Mesenchymal stem cell (in vitro differentiated cells and primary cell): ENCODE data around the gene MACROD2.

Source experiments
- DNase-seq: peaks from one replicate; pipeline ENCODE4 v3.0.0-alpha.2; 2013
- H2AFZ ChIP-seq: one replicate; pipeline ENCODE4 v1.6.1; 2013; ENCODE audit warnings: low read depth, mild to moderate bottlenecking, control low read depth, inconsistent platforms, low read length, moderate library complexity
- H2AK5ac ChIP-seq: 2 replicates; pipeline ENCODE4 v1.6.1; 2013; ENCODE audit warnings: low read length, moderate library complexity, mild to moderate bottlenecking, inconsistent platforms; ENCODE audit not compliant: severe bottlenecking
- H2BK120ac ChIP-seq: one replicate; pipeline ENCODE4 v1.6.1; 2013; ENCODE audit warnings: low read depth, mild to moderate bottlenecking, inconsistent platforms, low read length, moderate library complexity
- H2BK12ac ChIP-seq, 2 experiments: one replicate each; pipeline ENCODE4 v1.6.1; 2013; ENCODE audit warnings: inconsistent platforms in 2 of 2, low read length in 2 of 2, mild to moderate bottlenecking in 2 of 2, moderate library complexity in 2 of 2, control low read depth in 1 of 2
- H2BK15ac ChIP-seq: one replicate; pipeline ENCODE4 v1.6.1; 2013; ENCODE audit warnings: mild to moderate bottlenecking, low read depth, inconsistent platforms; ENCODE audit not compliant: poor library complexity, severe bottlenecking
- H2BK5ac ChIP-seq: 2 replicates; pipeline ENCODE4 v1.6.1; 2013; ENCODE audit warnings: low read depth, mild to moderate bottlenecking, low read length, control low read depth, inconsistent platforms; ENCODE audit not compliant: poor library complexity, severe bottlenecking
- H3K14ac ChIP-seq, 2 experiments: one replicate each; pipeline ENCODE4 v1.6.1; 2013; ENCODE audit warnings: inconsistent platforms in 2 of 2, low read length in 2 of 2, control low read depth in 1 of 2, mild to moderate bottlenecking in 1 of 2, moderate library complexity in 1 of 2
- H3K18ac ChIP-seq, 2 experiments: one replicate each; pipeline ENCODE4 v1.6.1; 2013; ENCODE audit warnings: inconsistent platforms in 2 of 2, low read length in 2 of 2, control low read depth in 1 of 2, low read depth in 1 of 2, mild to moderate bottlenecking in 1 of 2
- H3K23ac ChIP-seq, 2 experiments: one replicate each; pipeline ENCODE4 v1.6.1; 2013; ENCODE audit warnings: inconsistent platforms in 2 of 2, low read length in 2 of 2, mild to moderate bottlenecking in 2 of 2, moderate library complexity in 2 of 2, control low read depth in 1 of 2
- H3K27ac ChIP-seq: 2 replicates; pipeline ENCODE4 v1.5.1; 2013; ENCODE audit warnings: mild to moderate bottlenecking, moderate library complexity, low read length, control low read depth, inconsistent platforms; ENCODE audit not compliant: poor library complexity, severe bottlenecking
- H3K27me3 ChIP-seq, 2 experiments: 2 replicates each; pipeline versions ENCODE4 v1.6.1 to v1.7.0; 2013; ENCODE audit warnings: low read length in 2 of 2, mild to moderate bottlenecking in 2 of 2, moderate library complexity in 2 of 2, control low read depth in 1 of 2, inconsistent platforms in 1 of 2; ENCODE audit not compliant: control insufficient read depth in 1 of 2, insufficient read depth in 1 of 2
- H3K36me3 ChIP-seq, 2 experiments: 2 replicates each; pipeline versions ENCODE4 v1.6.1 to v1.7.0; 2013; ENCODE audit warnings: low read length in 2 of 2, control low read depth in 1 of 2, inconsistent platforms in 1 of 2, low read depth in 1 of 2, mild to moderate bottlenecking in 1 of 2; ENCODE audit not compliant: insufficient read depth in 2 of 2, control insufficient read depth in 1 of 2
- H3K4ac ChIP-seq, 2 experiments: one replicate each; pipeline ENCODE4 v1.6.1; 2013; ENCODE audit warnings: inconsistent platforms in 2 of 2, low read length in 2 of 2, mild to moderate bottlenecking in 2 of 2, moderate library complexity in 2 of 2, control low read depth in 1 of 2, low read depth in 1 of 2
- H3K4me1 ChIP-seq: 2 replicates; pipeline ENCODE4 v1.6.1; 2013; ENCODE audit warnings: low read depth, low read length, control low read depth; ENCODE audit not compliant: control insufficient read depth, insufficient read depth
- H3K4me2 ChIP-seq: 2 replicates; pipeline ENCODE4 v1.6.1; 2013; ENCODE audit warnings: low read length, mild to moderate bottlenecking, inconsistent platforms; ENCODE audit not compliant: poor library complexity, severe bottlenecking
- H3K4me3 ChIP-seq, 2 experiments: 2 replicates each; pipeline versions ENCODE4 v1.5.1 to v1.7.0; 2013; ENCODE audit warnings: low read length in 2 of 2, mild to moderate bottlenecking in 2 of 2, control low read depth in 1 of 2, low read depth in 1 of 2; ENCODE audit not compliant: insufficient read depth in 1 of 2
- H3K79me1 ChIP-seq: replicated peaks from 2 replicates; pipeline ENCODE4 v1.6.1; 2013; ENCODE audit warnings: mild to moderate bottlenecking, control low read depth, low read length, inconsistent platforms; ENCODE audit not compliant: poor library complexity, severe bottlenecking
- H3K9ac ChIP-seq: 2 replicates; pipeline ENCODE4 v1.7.0; 2013; ENCODE audit warnings: mild to moderate bottlenecking, low read length, moderate library complexity
- H3K9me3 ChIP-seq: 2 replicates; pipeline ENCODE4 v1.7.0; 2013; ENCODE audit warnings: mild to moderate bottlenecking, low read length; ENCODE audit not compliant: control insufficient read depth
- H4K8ac ChIP-seq: one replicate; pipeline ENCODE4 v1.6.1; 2013; ENCODE audit warnings: inconsistent platforms, mild to moderate bottlenecking, low read length, moderate library complexity
- H4K91ac ChIP-seq: one replicate; pipeline ENCODE4 v1.6.1; 2013; ENCODE audit warnings: mild to moderate bottlenecking, low read length, inconsistent platforms
- WGBS: methylation state at CpG from one replicate; pipeline ENCODE4 v1.1.7; 2013; ENCODE audit warnings: mixed read lengths; 5-methylcytosine and 5-hydroxymethylcytosine counted together

The MACROD2 gene

GRCh38 chr20:14732996-14733395 is 737.7 kb downstream of the MACROD2 start:
- Histone ChIP-seq H2BK5ac (no peak overlapping the region), H4K91ac (no peak overlapping the region), H3K36me3 (no peaks in the 10 kb centered on the region), H3K4me3 (no peak overlapping the region), H2BK120ac (no peak overlapping the region), H3K9me3 (peaks cover 5% of the 10 kb centered on the region), H3K18ac (no peak overlapping the region), H3K23ac (no peak overlapping the region), H2AK5ac (no peak overlapping the region), H3K4me2 (no peak overlapping the region), H4K8ac (no peak overlapping the region), H3K27me3 (no peaks in the 10 kb centered on the region), H3K4me1 (no peaks in the 10 kb centered on the region), H3K4ac (no peak overlapping the region), H2BK12ac (no peak overlapping the region), H2BK15ac (no peak overlapping the region), H3K79me1 (no peaks in the 10 kb centered on the region), H2AFZ (no peak overlapping the region), H3K27ac (no peak overlapping the region), H3K9ac (no peak overlapping the region), H3K14ac (no peak overlapping the region)
- WGBS = no CpG with 5 or more reads among the region's 1 CpG
- DNase-seq = no peak

- Histone ChIP-seq H3K79me1 (no peaks in the 10 kb centered on the region), H2BK15ac (no peak overlapping the region), H3K23ac (no peak overlapping the region), H3K4me2 (no peak overlapping the region), H3K4me3 (no peak overlapping the region), H2BK5ac (no peak overlapping the region), H3K4ac (no peak overlapping the region), H3K4me1 (no peaks in the 10 kb centered on the region), H2BK120ac (no peak overlapping the region), H3K36me3 (no peaks in the 10 kb centered on the region), H4K91ac (no peak overlapping the region), H3K18ac (no peak overlapping the region), H3K9ac (no peak overlapping the region), H4K8ac (no peak overlapping the region), H3K27ac (no peak overlapping the region), H3K27me3 (no peaks in the 10 kb centered on the region), H2AFZ (no peak overlapping the region), H3K14ac (no peak overlapping the region), H2BK12ac (no peak overlapping the region), H2AK5ac (no peak overlapping the region), H3K9me3 (no peaks in the 10 kb centered on the region)
- no peak for DNase-seq
Observed at GRCh38 chr20:14740380-14740779, 745.1 kb downstream of the MACROD2 start.

GRCh38 chr20:14741616-14742015 is 746.3 kb downstream of the MACROD2 start:
- Histone ChIP-seq H3K4me1 (no peaks in the 10 kb centered on the region), H3K36me3 (no peaks in the 10 kb centered on the region), H2BK12ac (no peak overlapping the region), H2BK120ac (no peak overlapping the region), H4K91ac (no peak overlapping the region), H2BK15ac (no peak overlapping the region), H3K79me1 (no peaks in the 10 kb centered on the region), H3K23ac (no peak overlapping the region), H2AK5ac (no peak overlapping the region), H4K8ac (no peak overlapping the region), H3K4me2 (no peak overlapping the region), H3K4ac (no peak overlapping the region), H3K9ac (no peak overlapping the region), H3K4me3 (no peak overlapping the region), H2BK5ac (no peak overlapping the region), H3K27ac (no peak overlapping the region), H3K14ac (no peak overlapping the region), H2AFZ (no peak overlapping the region), H3K9me3 (no peaks in the 10 kb centered on the region), H3K18ac (no peak overlapping the region), H3K27me3 (no peaks in the 10 kb centered on the region)
- DNase-seq = no peak

- H3K9me3 ChIP-seq = no peaks in the 10 kb centered on the region
- no peak overlapping the region for H3K9ac ChIP-seq
- H3K4me1 ChIP-seq = no peaks in the 10 kb centered on the region
- no peak overlapping the region for H3K4ac ChIP-seq
- no peak overlapping the region for H2AFZ ChIP-seq
- H3K4me3 ChIP-seq = no peak overlapping the region
- no peaks in the 10 kb centered on the region for H3K36me3 ChIP-seq
- no peak for DNase-seq
- H3K27ac ChIP-seq = no peak overlapping the region
- H3K27me3 ChIP-seq = no peaks in the 10 kb centered on the region
- H4K8ac ChIP-seq = no peak overlapping the region
- H3K4me2 ChIP-seq = no peak overlapping the region
- H3K18ac ChIP-seq = no peak overlapping the region
- no peak overlapping the region for H3K23ac ChIP-seq
- no peak overlapping the region for H3K14ac ChIP-seq
- H2BK5ac ChIP-seq = no peak overlapping the region
- H2BK15ac ChIP-seq = no peak overlapping the region
- H2BK120ac ChIP-seq = no peak overlapping the region
- H2AK5ac ChIP-seq = no peak overlapping the region
- H2BK12ac ChIP-seq = no peak overlapping the region
- 45% methylated on average over 2 of the region's 3 CpGs for WGBS
- H3K79me1 ChIP-seq = no peaks in the 10 kb centered on the region
- H4K91ac ChIP-seq = no peak overlapping the region
Observed at GRCh38 chr20:14744723-14745122, 749.4 kb downstream of the MACROD2 start.
